Measurements from ENCODE around the gene ACOXL. TPM values are rescaled to one million over a fixed set of nuclear protein-coding genes. Genes with fewer than 3 reads are reported as not detected.

The ACOXL gene
- total RNA-seq, 1 donor from 2014 or later = 0.20 TPM

DNA sequence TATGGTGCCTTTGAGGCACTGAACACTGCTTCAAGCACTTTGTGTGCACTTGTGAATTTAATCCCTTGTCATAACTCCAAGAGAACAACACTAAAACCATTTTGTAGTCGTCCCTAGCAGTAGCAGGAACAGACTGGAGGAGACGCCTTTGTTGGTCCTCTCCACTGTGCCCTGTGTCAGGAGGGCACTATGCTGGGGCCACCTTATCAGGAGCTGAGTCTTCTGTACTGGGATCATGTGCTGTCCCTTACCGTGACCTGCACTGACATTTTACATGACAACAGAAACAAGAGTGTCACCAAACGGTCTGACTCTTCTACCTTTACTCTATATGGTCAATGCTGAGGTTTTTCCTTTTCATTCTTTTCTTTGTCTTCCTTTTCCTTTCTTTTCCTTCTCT, 62.0 kb downstream of the ACOXL start:
- POLR2A ChIA-PET = no interaction called here
- no peak overlapping the region for H3K27ac Mint-ChIP-seq
- CTCF ChIA-PET = no interaction called here
- ATAC-seq (ENCODE audit: low read depth) (no peak), DNase-seq (no peak)
- H3K36me3 Mint-ChIP-seq (ENCODE audit: low read depth) = no peaks in the 10 kb centered on the region
- intact Hi-C loops (cut with micrococcal nuclease) = no loop called here
- H3K27me3 Mint-ChIP-seq = peaks cover 53% of the 10 kb centered on the region
- peaks cover 3% of the 10 kb centered on the region for H3K4me1 Mint-ChIP-seq
- no peak overlapping the region for H3K4me3 Mint-ChIP-seq
- H3K9me3 Mint-ChIP-seq = no peaks in the 10 kb centered on the region
- TF ChIP-seq, protein P1, sequence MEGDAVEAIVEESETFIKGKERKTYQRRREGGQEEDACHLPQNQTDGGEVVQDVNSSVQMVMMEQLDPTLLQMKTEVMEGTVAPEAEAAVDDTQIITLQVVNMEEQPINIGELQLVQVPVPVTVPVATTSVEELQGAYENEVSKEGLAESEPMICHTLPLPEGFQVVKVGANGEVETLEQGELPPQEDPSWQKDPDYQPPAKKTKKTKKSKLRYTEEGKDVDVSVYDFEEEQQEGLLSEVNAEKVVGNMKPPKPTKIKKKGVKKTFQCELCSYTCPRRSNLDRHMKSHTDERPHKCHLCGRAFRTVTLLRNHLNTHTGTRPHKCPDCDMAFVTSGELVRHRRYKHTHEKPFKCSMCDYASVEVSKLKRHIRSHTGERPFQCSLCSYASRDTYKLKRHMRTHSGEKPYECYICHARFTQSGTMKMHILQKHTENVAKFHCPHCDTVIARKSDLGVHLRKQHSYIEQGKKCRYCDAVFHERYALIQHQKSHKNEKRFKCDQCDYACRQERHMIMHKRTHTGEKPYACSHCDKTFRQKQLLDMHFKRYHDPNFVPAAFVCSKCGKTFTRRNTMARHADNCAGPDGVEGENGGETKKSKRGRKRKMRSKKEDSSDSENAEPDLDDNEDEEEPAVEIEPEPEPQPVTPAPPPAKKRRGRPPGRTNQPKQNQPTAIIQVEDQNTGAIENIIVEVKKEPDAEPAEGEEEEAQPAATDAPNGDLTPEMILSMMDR (IDR thresholded peaks at IDR 0.05) = no peak

- ATAC-seq (ENCODE audit: low read depth) (no peak), DNase-seq (no peak)
- Mint-ChIP-seq H3K27me3 (peaks cover 55% of the 10 kb centered on the region), H3K36me3 (ENCODE audit: low read depth) (no peaks in the 10 kb centered on the region), H3K27ac (no peak overlapping the region), H3K9me3 (peaks cover 2% of the 10 kb centered on the region), H3K4me1 (peaks cover 3% of the 10 kb centered on the region), H3K4me3 (no peak overlapping the region)
- TF ChIP-seq, protein P1 (IDR thresholded peaks at IDR 0.05) = no peak
- ChIA-PET POLR2A (no interaction called here), CTCF (interaction anchor here (0.6 kb wide), 1 partner anchor 914 kb away, joined by 4 read pairs; no protein-coding TSS in a partner anchor)
- intact Hi-C loops (cut with micrococcal nuclease) = no loop called here
Measured at GRCh38 chr2:110794951-110795350, 62.6 kb downstream of the ACOXL start.

DNA sequence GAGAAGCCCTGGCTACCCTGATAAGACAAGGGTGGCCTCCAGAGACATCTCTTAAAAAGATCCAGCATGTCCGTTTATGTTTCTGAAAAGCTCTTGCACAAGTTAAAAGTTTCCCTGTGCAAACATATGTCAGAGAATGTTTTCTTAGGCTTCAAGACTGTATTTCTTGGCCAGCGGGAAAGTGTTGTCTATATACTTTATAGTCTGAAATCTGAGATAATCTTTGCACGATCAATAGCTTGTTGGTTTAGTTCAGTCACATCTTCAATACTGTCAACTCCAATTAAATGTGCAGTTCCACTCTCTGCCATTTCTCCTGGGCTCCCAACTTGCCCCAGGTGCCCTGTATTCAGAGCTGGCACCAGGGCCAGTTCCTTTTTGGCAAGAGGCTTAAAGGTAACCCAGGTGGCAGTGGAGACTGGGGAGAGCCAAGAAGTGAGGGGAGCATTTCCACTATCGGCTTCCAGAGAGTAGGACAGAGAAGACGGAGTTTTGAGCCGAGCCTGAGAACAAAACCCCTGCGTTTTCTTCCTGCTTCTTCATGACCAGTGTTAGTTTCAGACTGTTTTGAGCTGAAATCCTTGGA, 64.4 kb downstream of the ACOXL start:
- POLR2A ChIA-PET = no interaction called here
- ATAC-seq (ENCODE audit: low read depth) = no peak
- peaks cover 61% of the 10 kb centered on the region for H3K27me3 Mint-ChIP-seq
- no peak overlapping the region for H3K4me3 Mint-ChIP-seq
- intact Hi-C loops (cut with micrococcal nuclease) = no loop called here
- CTCF ChIA-PET = interaction anchor here (1.8 kb wide), 1 partner anchor 16 kb away, joined by 9 read pairs; no protein-coding TSS in a partner anchor
- no peaks in the 10 kb centered on the region for H3K36me3 Mint-ChIP-seq (ENCODE audit: low read depth)
- TF ChIP-seq, protein P1 (IDR thresholded peaks at IDR 0.05) = no peak
- no peak overlapping the region for H3K27ac Mint-ChIP-seq
- peaks cover 3% of the 10 kb centered on the region for H3K4me1 Mint-ChIP-seq
- H3K9me3 Mint-ChIP-seq = peaks cover 2% of the 10 kb centered on the region
- DNase-seq = no peak

DNA sequence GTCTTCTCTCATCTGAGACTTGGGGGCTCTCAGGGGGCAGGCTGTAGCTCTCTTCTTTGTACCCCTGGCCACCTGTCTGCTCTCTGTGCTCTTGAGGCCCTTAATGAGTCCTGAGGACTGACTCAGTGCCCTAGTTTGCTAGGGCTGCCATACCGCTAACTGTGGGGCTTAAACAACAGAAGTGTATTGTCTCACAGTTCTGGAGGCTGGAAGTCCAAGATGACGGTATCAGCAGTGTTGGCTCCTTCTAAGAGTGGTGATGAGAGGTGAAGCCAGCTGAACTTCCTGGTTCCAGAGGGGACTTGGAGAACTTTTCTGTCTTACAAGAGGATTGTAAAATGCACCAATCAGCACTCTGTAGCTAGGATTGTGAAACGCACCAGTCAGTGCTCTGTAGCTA, 67.0 kb downstream of the ACOXL start:
- H3K36me3 Mint-ChIP-seq (ENCODE audit: low read depth) = no peaks in the 10 kb centered on the region
- CTCF ChIA-PET = no interaction called here
- no peak overlapping the region for H3K4me3 Mint-ChIP-seq
- no peak overlapping the region for H3K27ac Mint-ChIP-seq
- POLR2A ChIA-PET = no interaction called here
- peaks cover 5% of the 10 kb centered on the region for H3K4me1 Mint-ChIP-seq
- peaks cover 3% of the 10 kb centered on the region for H3K9me3 Mint-ChIP-seq
- TF ChIP-seq, protein P1 (IDR thresholded peaks at IDR 0.05) = no peak
- ATAC-seq (ENCODE audit: low read depth) (no peak), DNase-seq (no peak)
- intact Hi-C loops (cut with micrococcal nuclease) = no loop called here
- peaks cover 62% of the 10 kb centered on the region for H3K27me3 Mint-ChIP-seq

DNA sequence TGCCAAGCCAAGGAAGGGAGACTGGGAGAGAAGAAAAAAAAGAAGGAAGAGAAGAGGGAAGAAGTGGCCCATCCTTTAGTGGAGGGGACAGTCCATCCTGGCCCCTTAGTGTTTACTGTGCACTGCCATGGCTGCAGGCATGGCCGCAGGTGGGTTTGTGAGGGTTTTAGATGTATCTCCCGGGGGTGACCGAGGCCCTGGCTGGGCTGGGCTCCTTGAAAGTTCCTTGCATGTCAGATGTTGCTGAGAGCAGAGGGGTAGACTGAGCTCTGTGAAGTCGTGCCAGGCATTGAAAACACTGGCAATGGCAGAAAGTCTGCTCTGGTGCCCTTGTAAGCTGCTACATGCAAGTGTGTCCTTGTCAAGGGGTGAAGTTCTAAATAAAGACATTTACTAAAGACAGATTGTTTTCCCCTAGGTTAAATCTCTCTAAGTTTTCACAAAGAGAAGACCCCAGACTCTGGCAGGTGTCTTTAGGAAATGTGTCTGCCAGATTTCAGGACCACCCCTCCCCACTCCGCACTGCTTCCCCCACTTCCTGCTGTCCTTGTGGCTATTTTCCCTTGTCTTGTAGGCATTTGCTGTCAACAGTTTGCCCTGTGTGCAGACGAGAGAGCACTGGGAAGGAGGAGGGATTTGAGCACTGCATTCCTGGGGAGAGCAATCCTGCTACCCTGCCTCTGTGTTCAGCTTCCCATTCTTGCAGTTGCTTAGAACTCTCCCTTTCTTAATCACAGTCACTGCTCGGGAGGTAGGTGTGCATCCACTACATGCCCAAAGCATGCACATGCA, 68.4 kb downstream of the ACOXL start:
- ATAC-seq (ENCODE audit: low read depth) (no peak), DNase-seq (no peak)
- H3K4me3 Mint-ChIP-seq = no peak overlapping the region
- H3K4me1 Mint-ChIP-seq = peaks cover 19% of the 10 kb centered on the region
- peaks cover 56% of the 10 kb centered on the region for H3K27me3 Mint-ChIP-seq
- peaks cover 8% of the 10 kb centered on the region for H3K9me3 Mint-ChIP-seq
- no peaks in the 10 kb centered on the region for H3K36me3 Mint-ChIP-seq (ENCODE audit: low read depth)
- TF ChIP-seq, protein P1 (IDR thresholded peaks at IDR 0.05) = no peak
- POLR2A ChIA-PET = no interaction called here
- intact Hi-C loops (cut with micrococcal nuclease) = no loop called here
- no peak overlapping the region for H3K27ac Mint-ChIP-seq
- CTCF ChIA-PET = no interaction called here
